ENCODE results near the gene DCT.

- no peak for TF ChIP-seq SUZ12 (IDR thresholded peaks at IDR 0.05)
- no peak for TF ChIP-seq ARNT (IDR thresholded peaks at IDR 0.05)
Observed at GRCh38 chr13:94470126-94470525, 9.4 kb downstream of the DCT start.
